GM19328 (cell line): ENCODE data around the gene MBNL1.

Experiments
- ATAC-seq: cut with Tn5 transposase; IDR thresholded peaks from one replicate; pipeline ENCODE4 v1.9.1; 2021; ENCODE audit warnings: mild to moderate bottlenecking, moderate library complexity; ENCODE audit not compliant: unreplicated experiment

Gene MBNL1

GRCh38 chr3:152271501-152272236 is 2.9 kb downstream of the MBNL1 start:
- ATAC-seq, result no peak

GRCh38 chr3:152272771-152273242 is 4.1 kb downstream of the MBNL1 start:
- no peak for ATAC-seq

- no peak for ATAC-seq
These were observed 8.0 kb downstream of the MBNL1 start for GRCh38 chr3:152276681-152277080.

- ATAC-seq, result no peak
These were observed 8.5 kb downstream of the MBNL1 start for GRCh38 chr3:152277198-152277597.

- no peak for ATAC-seq
These were observed 10.2 kb downstream of the MBNL1 start for GRCh38 chr3:152278756-152279427.

GRCh38 chr3:152279479-152279878 is 10.8 kb downstream of the MBNL1 start:
- no peak for ATAC-seq

GRCh38 chr3:152280539-152280938 is 11.8 kb downstream of the MBNL1 start:
- no peak for ATAC-seq

GRCh38 chr3:152281133-152281713 is 12.5 kb downstream of the MBNL1 start:
- peak; percentile 54 for ATAC-seq

GRCh38 chr3:152282813-152283212 is 14.1 kb downstream of the MBNL1 start:
- no peak for ATAC-seq

- no peak for ATAC-seq
These were observed 15.0 kb downstream of the MBNL1 start for GRCh38 chr3:152283492-152284381.

GRCh38 chr3:152284906-152285305 is 16.2 kb downstream of the MBNL1 start:
- ATAC-seq, result no peak

GRCh38 chr3:152285509-152285908 is 16.8 kb downstream of the MBNL1 start:
- no peak for ATAC-seq

- ATAC-seq, result no peak
These were observed 19.3 kb downstream of the MBNL1 start for GRCh38 chr3:152287898-152288576.

- no peak for ATAC-seq
These were observed 20.0 kb downstream of the MBNL1 start for GRCh38 chr3:152288681-152289080.

- no peak for ATAC-seq
These were observed 21.0 kb downstream of the MBNL1 start for GRCh38 chr3:152289708-152290107.

GRCh38 chr3:152290374-152290773 is 21.6 kb downstream of the MBNL1 start:
- ATAC-seq, result no peak

- no peak for ATAC-seq
These were observed 22.5 kb downstream of the MBNL1 start for GRCh38 chr3:152291238-152291637.

GRCh38 chr3:152291649-152292066 is 22.9 kb downstream of the MBNL1 start:
- ATAC-seq, result no peak

GRCh38 chr3:152292366-152292765 is 23.6 kb downstream of the MBNL1 start:
- no peak for ATAC-seq

GRCh38 chr3:152293347-152294006 is 24.7 kb downstream of the MBNL1 start:
- ATAC-seq, result no peak
